Putamen (tissue), 1 donor: ENCODE results near the gene YKT6.

Experiments used
- DNase-seq: peaks from one replicate; pipeline ENCODE4 v3.0.0-alpha.2; 2016; ENCODE audit warnings: low spot score

The YKT6 gene

DNA sequence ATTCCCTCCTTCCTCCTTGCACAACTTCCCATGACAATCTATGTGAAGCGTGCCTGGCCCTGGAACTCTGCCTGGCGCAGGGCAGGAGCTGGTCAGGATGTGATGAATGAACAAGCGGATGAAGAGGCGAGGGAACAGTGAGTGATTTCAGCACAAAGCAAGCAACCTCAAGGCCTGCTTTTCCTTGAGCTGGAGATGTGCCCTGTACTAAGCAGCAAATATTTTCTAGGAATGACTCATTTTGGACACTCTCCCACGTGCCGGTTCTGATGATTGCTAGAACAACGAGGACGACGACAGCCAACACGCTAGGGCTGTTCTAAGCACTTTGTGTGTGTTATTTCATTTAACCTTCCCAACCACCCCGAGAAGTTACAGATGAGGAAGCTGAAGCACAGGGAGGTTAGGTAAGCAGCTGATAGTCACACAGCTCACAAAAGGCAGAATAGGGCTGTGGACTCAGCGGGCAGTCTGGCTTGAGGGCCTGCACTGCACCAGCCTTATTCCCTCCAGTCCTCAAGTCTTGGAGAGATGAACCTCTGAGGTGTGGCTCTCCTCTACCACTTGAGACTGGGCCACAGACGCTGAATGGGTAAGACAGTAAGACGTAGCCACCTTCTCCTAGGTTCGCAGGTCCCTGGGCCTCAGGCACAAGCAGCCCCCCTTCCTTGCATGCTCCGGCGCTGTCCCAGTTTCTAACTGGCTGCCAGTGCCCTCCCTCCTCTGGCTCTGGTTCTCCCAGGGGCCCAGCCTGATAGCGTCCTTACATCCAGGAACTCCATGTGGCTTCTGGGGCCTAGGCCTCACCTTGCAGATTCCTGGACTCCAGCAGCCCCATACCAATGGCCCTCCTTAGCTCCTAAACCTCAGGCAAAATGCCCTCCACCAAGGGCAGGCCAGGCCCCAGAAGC is 59.0 kb downstream of the YKT6 start:
- DNase-seq: no peak

DNA sequence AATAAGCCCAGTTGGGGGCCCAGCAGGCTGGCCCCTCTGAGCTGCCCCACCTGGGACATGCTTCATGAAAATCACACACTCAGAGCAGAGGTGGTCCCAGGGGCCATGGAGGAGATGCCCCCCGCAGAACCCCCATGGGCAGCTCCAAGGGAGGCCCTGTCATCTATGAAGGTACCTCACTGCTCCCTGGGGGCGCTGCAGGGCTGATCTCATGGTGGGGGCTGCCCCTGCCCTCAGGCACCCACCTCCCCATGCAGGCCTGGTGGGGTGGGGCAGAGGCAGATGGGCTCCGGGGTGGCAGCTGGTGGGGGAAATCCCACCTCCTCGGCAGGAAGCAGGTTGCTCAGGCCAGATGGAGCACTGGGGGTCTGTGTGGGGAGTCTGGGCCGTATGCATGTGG is 60.5 kb downstream of the YKT6 start:
- DNase-seq: no peak

DNA sequence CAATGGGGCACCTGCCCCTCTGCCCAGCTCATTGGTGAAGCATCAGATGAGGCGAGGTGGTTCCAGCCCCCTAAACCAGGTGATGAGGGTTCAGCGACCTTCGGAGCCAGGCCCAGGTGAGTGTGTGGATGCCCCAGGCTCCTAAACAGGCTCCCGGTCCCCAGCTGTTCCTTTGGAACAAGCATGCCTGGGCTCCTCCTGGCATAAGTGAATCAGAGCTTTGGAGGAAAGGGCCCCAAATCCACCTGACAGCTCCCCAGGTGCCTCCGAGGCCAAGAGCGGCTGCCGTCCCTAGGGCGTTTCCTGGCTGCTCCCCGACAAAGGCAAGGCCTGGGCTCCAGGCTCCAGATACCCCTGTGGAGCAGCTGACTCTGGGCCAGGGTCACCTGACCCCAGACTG is 61.3 kb downstream of the YKT6 start:
- DNase-seq: no peak

DNA sequence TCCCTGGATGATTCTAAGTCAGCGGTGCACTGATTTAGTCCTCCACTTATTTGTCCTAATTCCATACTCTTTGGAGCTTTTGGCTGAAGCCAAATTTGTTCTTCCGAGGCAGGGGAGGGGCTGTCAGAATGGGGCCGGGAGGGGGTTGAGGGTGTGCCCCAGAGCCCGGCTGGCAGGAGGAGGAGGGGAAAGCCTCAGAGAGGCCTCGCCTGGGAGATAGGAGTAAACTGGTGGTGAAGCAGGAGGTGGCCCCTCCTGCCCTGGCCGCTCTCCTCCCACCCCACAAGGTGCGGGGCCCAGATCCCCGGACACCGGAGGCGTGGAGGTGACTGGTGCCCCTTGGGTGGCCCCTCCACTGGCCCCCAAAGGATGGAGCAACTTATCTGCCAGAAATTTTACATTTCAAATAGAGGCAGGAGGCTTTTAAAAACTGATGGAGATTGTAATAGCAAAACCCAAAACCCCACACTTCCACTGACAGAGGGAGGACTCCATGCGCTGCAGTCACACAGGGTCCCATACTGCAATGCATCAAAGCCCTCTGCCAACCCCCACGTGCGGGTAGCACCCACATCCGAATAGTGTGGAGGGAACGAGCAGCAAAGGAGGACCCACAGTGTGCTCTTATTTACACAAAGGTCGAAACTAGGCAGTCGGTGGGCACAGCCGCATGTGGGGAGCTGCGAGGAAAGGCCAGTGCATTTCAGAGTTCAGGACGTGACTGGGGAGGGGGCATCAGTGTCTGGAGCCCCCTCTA is 62.7 kb downstream of the YKT6 start:
- no peak for DNase-seq
